Left ventricle myocardium superior (tissue), 1 donor: ENCODE data around the gene MON2. TPM values are rescaled to one million over a fixed set of nuclear protein-coding genes. Genes with fewer than 3 reads are reported as not detected.
"Not testable (repeated sequence)": the region's sequence is repeated elsewhere in the genome, so short reads cannot be mapped to it uniquely, and the experiment has no call there.

Source experiments
- ATAC-seq: fragments of 200-7000 bp; cut with Tn5 transposase; one replicate; pipeline ENCODE4 v1.9.1; 2020; ENCODE audit warnings: mild to moderate bottlenecking, moderate library complexity
- DNase-seq: peaks from one replicate; pipeline ENCODE4 v3.0.0-alpha.2; 2020
- intact Hi-C: fragments of 100-400 bp; cut with micrococcal nuclease; formaldehyde crosslinking; loops from one replicate; pipeline ENCODE4 v1.11.0; 2022
- total RNA-seq: library from RNA; stranded (reverse); fragmentation: NEBNext Ultra II Directional; extraction: Animal tissue kit (Norgen Biotek cat#: 25700); gene quantifications from one replicate; pipeline ENCODE4 v1.2.1, GENCODE V29; 2021
- donor health status: DM: no; HTN: yes; CAD: no; lungs with severe emphysema.

MON2 gene
- total RNA-seq, 1 donor from 2014 or later = 17.6 TPM

- DNase-seq (no peak), ATAC-seq (no peak)
- intact Hi-C loops = no loop called here
These were observed 67.1 kb downstream of the MON2 start for GRCh38 chr12:62533755-62534107.

GRCh38 chr12:62536546-62536945 is 69.9 kb downstream of the MON2 start:
- DNase-seq (no peak), ATAC-seq (no peak)
- intact Hi-C loops = no loop called here

GRCh38 chr12:62537551-62537950 is 70.9 kb downstream of the MON2 start:
- DNase-seq = no peak
- intact Hi-C loops = no loop called here
- ATAC-seq = peak; percentile 73

GRCh38 chr12:62540354-62540753 is 73.7 kb downstream of the MON2 start:
- intact Hi-C loops = no loop called here
- ATAC-seq = no peak
- no peak for DNase-seq

GRCh38 chr12:62542814-62543213 is 76.2 kb downstream of the MON2 start:
- ATAC-seq (no peak), DNase-seq (no peak)
- intact Hi-C loops = no loop called here

GRCh38 chr12:62543324-62543723 is 76.7 kb downstream of the MON2 start:
- no peak for DNase-seq
- ATAC-seq = no peak
- intact Hi-C loops = no loop called here

- intact Hi-C loops = no loop called here
- no peak for ATAC-seq
- no peak for DNase-seq
These were observed 77.1 kb downstream of the MON2 start for GRCh38 chr12:62543741-62544140.

- no peak for ATAC-seq
- no peak for DNase-seq
These were observed 86.4 kb downstream of the MON2 start for GRCh38 chr12:62552906-62553556.

GRCh38 chr12:62559366-62559765 is 92.7 kb downstream of the MON2 start:
- ATAC-seq, DNase-seq, intact Hi-C loops: not testable (repeated sequence)

More at GRCh38 chr12:62552906-62553556, 86.4 kb downstream of the MON2 start:
- intact Hi-C loops = no loop called here

- ATAC-seq (no peak), DNase-seq (no peak)
- intact Hi-C loops = no loop called here
These were observed 96.2 kb downstream of the MON2 start for GRCh38 chr12:62562846-62563245.

- intact Hi-C loops = no loop called here
- ATAC-seq (no peak), DNase-seq (no peak)
These were observed 108.4 kb downstream of the MON2 start for GRCh38 chr12:62575036-62575435.

- intact Hi-C loops = no loop called here
These were observed 109.9 kb downstream of the MON2 start for GRCh38 chr12:62576503-62576902.

GRCh38 chr12:62578726-62579125 is 112.1 kb downstream of the MON2 start:
- intact Hi-C loops = no loop called here
- ATAC-seq = no peak

More at GRCh38 chr12:62576503-62576902, 109.9 kb downstream of the MON2 start:
- DNase-seq (no peak), ATAC-seq (no peak)

GRCh38 chr12:62581288-62582064 is 114.8 kb downstream of the MON2 start:
- intact Hi-C loops = loop anchor here (2.0 kb wide), 1 partner anchor 217 kb away; no protein-coding TSS in a partner anchor
- ATAC-seq (peak; percentile 97), DNase-seq (peak; percentile 36)

More at GRCh38 chr12:62578726-62579125, 112.1 kb downstream of the MON2 start:
- no peak for DNase-seq

GRCh38 chr12:62582065-62582366 is 115.4 kb downstream of the MON2 start:
- intact Hi-C loops = loop anchor here (2.0 kb wide), 1 partner anchor 217 kb away; no protein-coding TSS in a partner anchor
- DNase-seq (no peak), ATAC-seq (no peak)

- DNase-seq (no peak), ATAC-seq (no peak)
- intact Hi-C loops = no loop called here
These were observed 118.0 kb downstream of the MON2 start for GRCh38 chr12:62584619-62585018.

- DNase-seq (no peak), ATAC-seq (no peak)
- intact Hi-C loops = no loop called here
These were observed 120.2 kb downstream of the MON2 start for GRCh38 chr12:62586850-62587249.

GRCh38 chr12:62588916-62589315 is 122.3 kb downstream of the MON2 start:
- DNase-seq = no peak

GRCh38 chr12:62597253-62597652 is 130.6 kb downstream of the MON2 start:
- DNase-seq (no peak), ATAC-seq (no peak)
- intact Hi-C loops = no loop called here

More at GRCh38 chr12:62588916-62589315, 122.3 kb downstream of the MON2 start:
- ATAC-seq = no peak
- intact Hi-C loops = no loop called here

- ATAC-seq = no peak
- no peak for DNase-seq
- intact Hi-C loops = no loop called here
These were observed 132.2 kb downstream of the MON2 start for GRCh38 chr12:62598846-62599245.
